PC-9 (cell line): Measurements from ENCODE around the gene CKAP5. TPM values are rescaled to one million over a fixed set of nuclear protein-coding genes. Genes with fewer than 3 reads are reported as not detected.

ENCODE experiments used
- BruUV-seq: library from RNA; stranded (reverse); fragments of 400-500 nt; replicated peaks from 2 replicates; lab custom pipeline; 2021; lab: Mats Ljungman, UMichigan
- CTCF ChIA-PET: fragments of 300-600 bp; sonication (Branson Sonifier 250); formaldehyde crosslinking; loops from one replicate; lab custom pipeline; 2022; ENCODE audit warnings: antibody characterized with exemption; lab: Charles Lee
- POLR2A ChIA-PET: fragments of 300-600 bp; sonication (Branson Sonifier 250); formaldehyde crosslinking; loops from one replicate; lab custom pipeline; 2022; ENCODE audit warnings: antibody characterized with exemption; ENCODE audit not compliant: unreplicated experiment; lab: Charles Lee
- DNase-seq, 2 experiments: peaks; one replicate each; pipeline versions ENCODE4 v3.0.0 to v3.0.0-alpha.2; 2015 to 2022; ENCODE audit warnings: mixed read lengths in 1 of 2
- H2AFZ ChIP-seq: fragments of 200-600 bp; sonication (generic); 2 replicates; pipeline ENCODE4 v1.8.1; 2017; ENCODE audit warnings: antibody characterized with exemption
- H3F3A ChIP-seq: fragments of 200-600 bp; sonication (generic); 2 replicates; pipeline ENCODE4 v1.8.1; 2017; ENCODE audit warnings: antibody characterized with exemption, mild to moderate bottlenecking, low read depth; ENCODE audit not compliant: insufficient read depth
- H3K27ac ChIP-seq: fragments of 200-600 bp; sonication (generic); 2 replicates; pipeline ENCODE4 v1.6.1; 2016; ENCODE audit warnings: mixed run types
- H3K27me3 ChIP-seq: fragments of 200-600 bp; sonication (generic); 2 replicates; pipeline ENCODE4 v1.6.1; 2016; ENCODE audit warnings: low read depth, mixed run types; ENCODE audit not compliant: insufficient read depth
- H3K36me3 ChIP-seq: fragments of 200-600 bp; sonication (generic); 2 replicates; pipeline ENCODE4 v1.6.1; 2016; ENCODE audit warnings: low read depth, mixed run types
- H3K4me1 ChIP-seq: fragments of 200-600 bp; sonication (generic); replicated peaks from 2 replicates; pipeline ENCODE4 v1.6.1; 2016; ENCODE audit warnings: mixed run types; ENCODE audit not compliant: insufficient read depth
- H3K4me2 ChIP-seq: fragments of 200-600 bp; sonication (generic); 2 replicates; pipeline ENCODE4 v1.6.1; 2017; ENCODE audit warnings: mixed run types
- H3K4me3 ChIP-seq: fragments of 200-600 bp; sonication (generic); 2 replicates; pipeline ENCODE4 v1.6.1; 2016; ENCODE audit warnings: mixed run types
- H3K79me2 ChIP-seq: fragments of 200-600 bp; sonication (generic); 2 replicates; pipeline ENCODE4 v1.6.1; 2017; ENCODE audit warnings: low read depth, mixed run types
- H3K9me2 ChIP-seq: fragments of 200-600 bp; sonication (generic); 2 replicates; pipeline ENCODE4 v1.8.1; 2017; ENCODE audit warnings: mild to moderate bottlenecking; ENCODE audit not compliant: insufficient read depth
- H3K9me3 ChIP-seq: fragments of 200-600 bp; sonication (generic); 2 replicates; pipeline ENCODE4 v1.8.1; 2016; ENCODE audit warnings: low read depth; ENCODE audit not compliant: insufficient read depth
- H4K20me1 ChIP-seq: fragments of 200-600 bp; sonication (generic); 2 replicates; pipeline ENCODE4 v1.8.1; 2017; ENCODE audit not compliant: insufficient read depth
- CTCF ChIP-seq: fragments of 200-600 bp; sonication (generic); conservative IDR thresholded peaks from 2 replicates; pipeline ENCODE4 v1.6.1; 2017; ENCODE audit warnings: mixed run types, antibody characterized with exemption, mild to moderate bottlenecking, moderate library complexity
- EZH2 ChIP-seq: fragments of 200-600 bp; sonication (generic); IDR thresholded peaks from 2 replicates; pipeline ENCODE4 v1.8.0; 2017; ENCODE audit warnings: antibody characterized with exemption, low read depth
- intact Hi-C: fragments of 100-400 bp; cut with micrococcal nuclease; formaldehyde crosslinking; loops from one replicate; pipeline ENCODE4 v1.10.0; 2022; ENCODE audit not compliant: unreplicated experiment
- total RNA-seq: library from RNA; stranded (reverse); gene quantifications from 2 replicates; pipeline ENCODE4 v1.2.3, GENCODE V29; 2021

The CKAP5 gene
- total RNA-seq, 1 experiment from 2014 or later = 195 TPM

- no TSS peak for BruUV-seq
- Histone ChIP-seq H3K4me1 (no peaks in the 10 kb centered on the region), H4K20me1 (no peaks in the 10 kb centered on the region), H3K36me3 (no peaks in the 10 kb centered on the region), H3F3A (no peaks in the 10 kb centered on the region), H3K4me2 (no peak overlapping the region), H3K79me2 (no peaks in the 10 kb centered on the region), H3K27ac (no peak overlapping the region), H3K9me2 (no peaks in the 10 kb centered on the region), H3K4me3 (no peak overlapping the region), H2AFZ (no peak overlapping the region), H3K9me3 (no peaks in the 10 kb centered on the region), H3K27me3 (no peaks in the 10 kb centered on the region)
- POLR2A ChIA-PET = no interaction called here
- no peak for DNase-seq
- CTCF ChIA-PET = no interaction called here
- TF ChIP-seq CTCF = no peak
- TF ChIP-seq EZH2 = no peak
- intact Hi-C loops = no loop called here
Observed at GRCh38 chr11:46856605-46857343, 10.7 kb upstream of the CKAP5 start.

DNA sequence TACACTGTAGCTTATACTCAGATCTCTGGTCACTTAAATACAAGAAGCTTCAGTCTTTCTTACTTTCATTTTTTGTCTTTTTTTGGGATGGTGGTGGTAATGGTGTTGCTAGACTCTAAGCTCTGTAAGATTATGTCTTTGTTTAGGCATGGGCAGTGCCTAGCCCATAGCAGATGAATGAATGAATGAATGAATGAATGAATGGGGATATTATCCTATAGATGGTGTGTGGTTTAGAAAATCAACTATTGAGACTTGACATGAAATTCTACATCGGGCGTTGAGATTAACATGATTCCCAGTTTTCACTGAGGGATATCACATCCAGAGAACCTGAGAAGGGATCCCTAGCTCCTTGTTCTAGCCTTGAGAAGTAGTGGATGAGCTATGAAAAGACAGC lies 9.8 kb upstream of the CKAP5 start:
- POLR2A ChIA-PET = no interaction called here
- intact Hi-C loops = no loop called here
- BruUV-seq = no TSS peak

GRCh38 chr11:46855167-46855566 lies 9.1 kb upstream of the CKAP5 start:
- Histone ChIP-seq H3K79me2 (no peaks in the 10 kb centered on the region), H3K27me3 (no peaks in the 10 kb centered on the region), H3K27ac (no peak overlapping the region), H3K4me2 (no peak overlapping the region), H2AFZ (no peak overlapping the region), H3K9me3 (no peaks in the 10 kb centered on the region; the same call in 1 of the 2 replicates), H3K36me3 (no peaks in the 10 kb centered on the region), H3F3A (no peaks in the 10 kb centered on the region), H3K4me3 (no peak overlapping the region), H4K20me1 (no peaks in the 10 kb centered on the region), H3K9me2 (no peaks in the 10 kb centered on the region), H3K4me1 (no peaks in the 10 kb centered on the region)
- DNase-seq = no peak
- intact Hi-C loops = no loop called here
- no peak for TF ChIP-seq EZH2
- TF ChIP-seq CTCF = no peak
- ChIA-PET POLR2A (no interaction called here), CTCF (no interaction called here)
- BruUV-seq = no TSS peak

More for the DNA sequence above, 9.8 kb upstream of the CKAP5 start:
- no peak for DNase-seq
- H3F3A ChIP-seq = no peaks in the 10 kb centered on the region
- no peaks in the 10 kb centered on the region for H3K79me2 ChIP-seq
- H3K4me2 ChIP-seq = no peak overlapping the region
- no peaks in the 10 kb centered on the region for H3K36me3 ChIP-seq
- no peaks in the 10 kb centered on the region for H3K27me3 ChIP-seq
- TF ChIP-seq CTCF = no peak
- TF ChIP-seq EZH2 = no peak
- no peaks in the 10 kb centered on the region for H4K20me1 ChIP-seq
- H3K9me3 ChIP-seq = no peaks in the 10 kb centered on the region; the same call in 1 of the 2 replicates
- no peaks in the 10 kb centered on the region for H3K4me1 ChIP-seq
- no peak overlapping the region for H2AFZ ChIP-seq
- no peaks in the 10 kb centered on the region for H3K9me2 ChIP-seq
- no peak overlapping the region for H3K4me3 ChIP-seq
- H3K27ac ChIP-seq = no peak overlapping the region
- CTCF ChIA-PET = no interaction called here
